Nasal cavity respiratory epithelium epithelial cell of viscerocranial mucosa (primary cell): ENCODE data around the gene CALCOCO1. TPM values are rescaled to one million over a fixed set of nuclear protein-coding genes. Genes with fewer than 3 reads are reported as not detected.

Source experiments
- total RNA-seq: library from RNA; depleted of rRNA; stranded (reverse); fragments of >200 nt; gene quantifications from 2 replicates; pipeline ENCODE4 v1.2.3, GENCODE V29; 2014

Gene CALCOCO1, protein sequence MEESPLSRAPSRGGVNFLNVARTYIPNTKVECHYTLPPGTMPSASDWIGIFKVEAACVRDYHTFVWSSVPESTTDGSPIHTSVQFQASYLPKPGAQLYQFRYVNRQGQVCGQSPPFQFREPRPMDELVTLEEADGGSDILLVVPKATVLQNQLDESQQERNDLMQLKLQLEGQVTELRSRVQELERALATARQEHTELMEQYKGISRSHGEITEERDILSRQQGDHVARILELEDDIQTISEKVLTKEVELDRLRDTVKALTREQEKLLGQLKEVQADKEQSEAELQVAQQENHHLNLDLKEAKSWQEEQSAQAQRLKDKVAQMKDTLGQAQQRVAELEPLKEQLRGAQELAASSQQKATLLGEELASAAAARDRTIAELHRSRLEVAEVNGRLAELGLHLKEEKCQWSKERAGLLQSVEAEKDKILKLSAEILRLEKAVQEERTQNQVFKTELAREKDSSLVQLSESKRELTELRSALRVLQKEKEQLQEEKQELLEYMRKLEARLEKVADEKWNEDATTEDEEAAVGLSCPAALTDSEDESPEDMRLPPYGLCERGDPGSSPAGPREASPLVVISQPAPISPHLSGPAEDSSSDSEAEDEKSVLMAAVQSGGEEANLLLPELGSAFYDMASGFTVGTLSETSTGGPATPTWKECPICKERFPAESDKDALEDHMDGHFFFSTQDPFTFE
- total RNA-seq: 41.0 and 71.3 TPM in 2 replicates

DNA sequence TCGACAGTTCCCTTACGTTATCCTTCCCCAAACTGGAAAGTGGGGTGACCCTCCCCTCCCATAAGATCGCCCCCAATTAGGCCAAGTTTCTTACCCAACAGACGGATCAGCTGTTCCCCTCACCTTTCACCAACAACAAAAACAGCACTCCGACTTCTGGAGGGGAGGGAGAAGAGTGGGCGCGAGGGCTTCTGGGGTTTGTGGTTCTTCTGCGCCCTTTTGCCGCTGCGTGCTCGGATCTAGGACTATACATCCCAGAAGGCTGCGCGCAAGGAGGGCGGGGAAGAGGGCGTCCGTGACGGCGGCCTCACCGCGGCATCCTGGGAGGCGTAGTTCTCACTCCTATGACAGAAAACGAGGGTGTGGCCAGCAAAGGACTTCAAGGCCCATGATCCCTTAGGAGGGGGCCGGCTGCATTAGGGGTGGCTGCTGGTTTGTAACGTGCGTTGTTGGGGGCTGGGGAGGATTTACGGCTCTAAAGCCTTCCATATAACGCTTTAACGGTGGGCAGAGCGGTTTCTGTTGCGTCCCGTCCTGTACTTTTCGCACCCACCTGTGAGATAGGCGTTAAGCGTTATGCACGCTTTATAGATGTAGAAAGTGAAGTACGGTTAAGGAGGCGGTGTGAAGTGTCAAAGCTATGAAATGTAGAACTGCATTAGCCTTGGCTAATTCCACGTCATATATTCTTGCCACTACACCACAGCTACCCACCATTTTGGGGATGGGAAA is at the start of gene CALCOCO1:
TSS of gene CALCOCO1 (minus strand) at position 143 of the 732 bp plus-strand sequence. CDS start 2,210 bp downstream, outside the sequence.

DNA sequence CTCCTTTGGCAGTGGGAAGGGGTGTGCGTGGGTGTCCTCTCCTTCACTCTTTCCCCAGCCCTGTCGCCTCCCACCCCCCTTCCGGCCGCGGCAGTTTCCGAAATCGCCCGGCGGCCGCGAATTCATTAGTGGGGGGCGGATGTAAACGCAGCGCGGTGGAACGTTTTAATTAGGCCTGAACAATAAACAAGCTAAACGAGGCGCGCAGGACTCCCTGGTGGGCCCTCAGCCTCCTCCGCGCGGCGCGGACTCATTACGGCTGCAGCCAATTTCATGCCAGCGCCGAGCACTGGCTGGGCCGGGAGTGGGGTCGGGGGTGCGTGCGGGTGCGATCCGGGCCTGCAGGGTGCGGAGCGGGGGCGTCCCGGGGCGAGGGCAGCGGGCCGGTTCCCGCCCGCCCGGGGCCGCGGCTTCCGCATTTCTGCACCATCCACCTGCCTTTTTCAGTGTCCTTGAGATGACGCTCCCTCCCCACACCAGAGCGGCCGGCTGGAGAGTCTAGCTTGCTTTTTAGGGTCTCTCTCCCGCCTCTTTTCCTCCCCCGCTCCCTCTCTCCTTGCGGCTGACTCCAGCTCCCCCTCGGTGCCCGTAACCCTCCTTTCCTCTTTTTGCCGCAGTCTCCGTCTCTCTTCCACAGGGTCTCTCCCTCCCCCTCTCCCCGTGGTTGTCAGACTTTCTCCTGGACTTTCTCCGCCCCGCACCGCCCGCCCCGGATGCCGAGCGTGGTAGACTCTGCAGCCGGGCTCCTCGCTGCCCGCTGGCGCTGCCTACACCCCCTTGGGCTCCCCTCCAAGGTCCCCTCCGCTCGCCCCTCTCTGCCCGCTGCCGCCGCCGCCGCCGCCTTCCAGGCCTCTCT is 24.3 kb upstream of the CALCOCO1 start, which contains the start of gene CISTR:
TSS of gene CISTR (minus strand) at position 644 of the 856 bp plus-strand sequence.

DNA sequence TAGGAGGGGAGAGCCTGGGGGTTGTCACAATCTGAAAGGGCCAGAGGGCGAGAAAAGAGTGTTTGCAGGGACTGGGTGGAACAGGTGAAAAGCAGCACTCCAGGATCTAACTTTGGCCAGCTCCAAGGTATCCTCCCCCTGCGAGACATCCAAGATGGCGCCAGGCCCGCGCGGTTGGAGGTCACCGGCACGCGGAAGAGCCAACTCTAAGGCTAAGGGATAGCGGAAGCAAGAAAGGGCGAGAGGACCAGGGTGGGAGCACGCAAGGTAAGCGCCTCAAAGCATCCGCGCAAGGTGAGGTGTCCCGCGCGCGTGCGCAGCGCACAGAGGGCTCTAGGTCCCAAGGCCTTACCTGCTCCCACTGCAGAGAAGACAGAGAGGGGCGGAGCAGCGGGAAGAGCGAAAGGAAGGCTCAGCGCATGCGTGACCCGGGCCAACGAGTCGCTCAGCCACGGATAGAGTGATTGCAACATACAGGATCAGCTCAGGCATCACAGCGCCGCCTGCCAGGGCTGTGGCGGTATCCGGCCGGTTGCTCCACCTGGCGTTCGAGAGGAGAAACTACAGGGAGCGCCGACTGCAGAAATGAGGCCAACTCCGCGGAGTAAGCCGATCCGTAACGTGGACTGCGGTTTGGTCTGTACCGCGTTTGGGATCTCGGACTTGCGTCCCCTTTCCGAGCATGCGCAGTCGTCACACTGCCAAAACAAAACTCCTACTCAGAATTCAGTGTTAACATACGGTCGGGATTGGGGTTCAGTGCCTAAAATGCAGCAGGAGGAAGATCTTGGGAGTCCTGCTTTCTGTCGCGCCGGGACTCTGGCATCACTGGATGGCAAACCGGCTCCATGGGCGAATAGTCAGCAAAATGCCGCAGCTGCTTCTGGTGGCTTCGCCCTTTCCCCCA is 51.3 kb downstream of the CALCOCO1 start, which contains the start of gene ATP5MC2:
TSS of gene ATP5MC2 (minus strand) at position 383 of the 907 bp plus-strand sequence. CDS start 3,469 bp downstream, outside the sequence.

Other genes with a start within 250 kb of the CALCOCO1 start
- gene MAP3K12, start 228.0 kb downstream of the CALCOCO1 start, total RNA-seq: 1.7 and 7.0 TPM in 2 replicates
- gene TARBP2, start 226.2 kb downstream of the CALCOCO1 start, total RNA-seq: 26.8 and 27.3 TPM in 2 replicates
- gene NPFF, start 220.0 kb downstream of the CALCOCO1 start, total RNA-seq: not detected in 2 replicates
- gene ATF7, start 101.1 kb downstream of the CALCOCO1 start, total RNA-seq: 6.2 and 10.3 TPM in 2 replicates
- gene ATP5MC2, start 51.4 kb downstream of the CALCOCO1 start, total RNA-seq: 66.2 and 79.3 TPM in 2 replicates
- not detected in 2 replicates for gene CISTR, start 24.5 kb upstream of the CALCOCO1 start, total RNA-seq
- gene HOXC13, start 211.4 kb upstream of the CALCOCO1 start, total RNA-seq: not detected in 2 replicates
- not detected in 2 replicates for gene HOXC12, start 227.5 kb upstream of the CALCOCO1 start, total RNA-seq
- gene HOXC11, start 245.7 kb upstream of the CALCOCO1 start, total RNA-seq: not detected in 2 replicates
- not detected in 2 replicates for gene HOTAIR, start 247.5 kb upstream of the CALCOCO1 start, total RNA-seq